Measurements from ENCODE around the gene SPATA33.
"Not testable (repeated sequence)": the region's sequence is repeated elsewhere in the genome, so short reads cannot be mapped to it uniquely, and the experiment has no call there.

SPATA33 gene

DNA sequence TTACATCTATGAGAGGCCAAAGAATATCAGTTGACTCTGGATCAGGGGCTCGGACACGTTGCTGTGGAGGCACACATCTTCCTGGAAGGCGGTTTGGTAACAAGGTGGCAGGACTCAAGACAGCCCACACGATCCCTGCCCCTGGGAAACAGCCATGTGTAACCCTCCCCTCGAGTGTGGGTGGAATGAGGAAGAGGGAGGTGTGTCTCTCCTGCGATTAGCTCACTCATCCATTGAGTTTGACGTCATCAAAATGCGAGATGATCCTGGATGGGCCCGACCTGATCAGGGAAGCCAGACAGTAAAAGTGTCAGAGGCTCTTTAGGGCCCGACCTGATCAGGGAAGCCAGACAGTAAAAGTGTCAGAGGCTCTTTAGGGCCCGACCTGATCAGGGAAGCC, 6.6 kb downstream of the SPATA33 start:
- DNase-seq (ENCODE audit: low read depth): not testable (repeated sequence)

DNA sequence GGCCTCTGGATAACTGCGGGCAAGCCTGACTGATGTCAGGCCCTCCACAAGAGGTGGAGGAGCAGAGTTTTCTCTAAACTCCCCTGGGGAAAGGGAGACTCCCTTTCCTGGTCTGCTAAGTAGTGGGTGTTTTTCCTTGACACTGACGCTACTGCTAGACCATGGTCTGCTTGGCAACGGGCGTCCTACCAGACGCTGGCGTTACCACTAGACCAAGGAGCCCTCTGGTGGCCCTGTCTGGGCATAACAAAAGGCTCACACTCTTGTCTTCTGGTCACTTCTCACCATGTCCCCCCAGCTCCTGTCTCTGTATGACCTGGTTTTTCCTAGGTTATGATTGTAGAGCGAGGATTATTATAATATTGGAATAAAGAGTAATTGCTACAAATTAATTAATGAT, 9.4 kb downstream of the SPATA33 start:
- DNase-seq (ENCODE audit: low read depth): not testable (repeated sequence)

DNA sequence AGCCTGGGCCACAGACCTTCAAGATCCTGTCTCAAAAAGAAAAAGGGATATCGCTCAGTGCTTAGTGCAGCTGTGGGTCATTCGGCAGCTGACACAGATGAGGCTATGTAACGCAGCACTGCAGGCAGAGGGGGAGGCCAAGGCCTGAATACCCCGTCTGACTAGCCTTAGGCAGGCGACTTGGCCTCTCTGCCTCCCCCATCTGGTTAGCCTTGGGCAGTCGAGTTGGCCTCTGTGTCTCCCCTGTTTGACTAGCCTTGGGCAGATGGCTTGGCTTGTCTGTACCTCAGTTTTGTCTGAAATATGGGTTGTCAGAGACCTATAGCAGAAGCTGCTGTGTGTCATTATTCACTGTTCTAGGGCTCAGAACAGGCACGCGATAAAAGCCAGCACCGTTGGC, 10.0 kb downstream of the SPATA33 start:
- no peak for DNase-seq (ENCODE audit: low read depth)

- no peak for DNase-seq (ENCODE audit: low read depth)
These were observed 11.1 kb downstream of the SPATA33 start for GRCh38 chr16:89668790-89669158.

- no peak for DNase-seq (ENCODE audit: low read depth)
These were observed 12.1 kb downstream of the SPATA33 start for GRCh38 chr16:89669755-89670154.

- DNase-seq (ENCODE audit: low read depth): no peak
These were observed 13.1 kb downstream of the SPATA33 start for GRCh38 chr16:89670496-89671431.

GRCh38 chr16:89671565-89671964, 13.9 kb downstream of the SPATA33 start:
- DNase-seq (ENCODE audit: low read depth): not testable (repeated sequence)

- no peak for DNase-seq (ENCODE audit: low read depth)
These were observed 14.7 kb downstream of the SPATA33 start for GRCh38 chr16:89672177-89672941.

DNA sequence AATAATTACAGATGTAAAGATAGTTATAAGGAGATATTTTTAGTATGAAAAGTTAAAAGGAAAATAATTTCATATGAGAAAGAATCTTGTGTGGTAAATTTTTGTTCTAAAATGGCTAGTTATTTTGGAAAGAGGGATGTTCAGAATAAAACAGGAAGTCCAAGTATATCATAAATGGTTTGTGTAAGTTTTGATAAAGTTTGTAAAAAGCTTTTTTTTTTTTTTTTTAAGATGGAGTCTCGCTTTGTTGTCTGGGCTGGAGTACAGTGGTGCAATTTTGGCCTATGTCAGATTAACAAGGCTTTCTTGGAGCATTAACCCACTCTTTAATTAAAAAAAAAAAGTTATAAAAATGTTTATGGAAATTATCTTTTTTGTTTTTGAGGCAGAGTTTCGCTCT, 20.6 kb downstream of the SPATA33 start:
- DNase-seq (ENCODE audit: low read depth): no peak

DNA sequence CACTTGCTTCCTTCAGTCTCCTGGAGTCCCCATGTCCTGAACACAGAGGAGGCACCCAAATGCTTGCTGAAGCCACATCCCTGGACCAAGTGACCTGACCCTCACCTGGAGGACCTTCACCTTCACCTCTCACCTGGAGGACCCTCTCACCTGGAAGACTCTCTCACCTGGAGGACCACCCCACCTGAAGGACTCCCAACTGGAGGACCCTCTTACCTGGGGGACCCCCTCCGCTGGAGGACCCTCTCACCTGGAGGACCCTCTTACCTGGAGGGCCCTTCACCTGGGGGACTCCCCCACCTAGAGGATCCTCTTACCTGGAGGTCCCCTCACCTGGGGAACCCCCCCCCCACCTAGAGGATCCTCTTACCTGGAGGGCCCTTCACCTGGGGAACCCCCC, 28.3 kb downstream of the SPATA33 start:
- DNase-seq (ENCODE audit: low read depth): no peak

GRCh38 chr16:89686520-89687091, 29.0 kb downstream of the SPATA33 start, which contains the start of gene CDK10:
Gene CDK10, plus strand, starts transcription at chr16:89686689. Its CDS starts 22 bp downstream, at chr16:89686711.
- peak; percentile 80 for DNase-seq (ENCODE audit: low read depth)

- DNase-seq (ENCODE audit: low read depth): no peak
These were observed 29.7 kb downstream of the SPATA33 start for GRCh38 chr16:89687092-89687940.

GRCh38 chr16:89688395-89688794, 30.8 kb downstream of the SPATA33 start:
- DNase-seq (ENCODE audit: low read depth): no peak

- DNase-seq (ENCODE audit: low read depth): no peak
These were observed 31.5 kb downstream of the SPATA33 start for GRCh38 chr16:89689142-89689541.

- DNase-seq (ENCODE audit: low read depth): not testable (repeated sequence)
These were observed 32.0 kb downstream of the SPATA33 start for GRCh38 chr16:89689621-89690020.

- no peak for DNase-seq (ENCODE audit: low read depth)
These were observed 32.8 kb downstream of the SPATA33 start for GRCh38 chr16:89690392-89690901.

DNA sequence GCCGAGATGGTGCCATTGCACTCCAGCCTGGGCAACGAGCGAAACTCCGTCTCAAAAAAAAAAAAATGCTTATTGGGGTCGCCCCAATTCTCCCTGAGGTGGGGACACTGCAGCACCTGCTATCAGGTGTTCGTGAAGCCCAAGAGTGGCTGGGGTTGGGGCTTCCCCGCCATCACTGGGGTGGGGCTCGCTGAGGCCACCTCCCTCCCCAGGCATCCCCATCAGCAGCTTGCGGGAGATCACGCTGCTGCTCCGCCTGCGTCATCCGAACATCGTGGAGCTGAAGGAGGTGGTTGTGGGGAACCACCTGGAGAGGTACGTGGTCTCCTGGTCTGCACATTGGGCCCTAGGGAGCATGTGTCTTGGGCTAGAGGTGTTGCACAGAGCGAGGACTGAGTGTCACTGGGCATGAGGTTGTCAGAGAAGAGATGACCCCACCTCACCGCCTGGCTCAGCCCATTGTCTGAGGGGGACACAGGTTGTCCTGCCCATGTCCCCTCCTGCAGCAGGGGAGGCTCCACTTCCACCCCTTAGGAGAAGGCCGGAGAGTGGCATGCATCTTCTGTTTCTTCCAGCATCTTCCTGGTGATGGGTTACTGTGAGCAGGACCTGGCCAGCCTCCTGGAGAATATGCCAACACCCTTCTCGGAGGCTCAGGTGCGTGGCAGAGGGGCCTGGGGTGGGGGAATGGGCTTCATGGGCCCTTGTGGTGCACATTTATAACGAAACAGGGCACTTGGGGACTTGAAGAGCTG, 33.8 kb downstream of the SPATA33 start:
- DNase-seq (ENCODE audit: low read depth): no peak

DNA sequence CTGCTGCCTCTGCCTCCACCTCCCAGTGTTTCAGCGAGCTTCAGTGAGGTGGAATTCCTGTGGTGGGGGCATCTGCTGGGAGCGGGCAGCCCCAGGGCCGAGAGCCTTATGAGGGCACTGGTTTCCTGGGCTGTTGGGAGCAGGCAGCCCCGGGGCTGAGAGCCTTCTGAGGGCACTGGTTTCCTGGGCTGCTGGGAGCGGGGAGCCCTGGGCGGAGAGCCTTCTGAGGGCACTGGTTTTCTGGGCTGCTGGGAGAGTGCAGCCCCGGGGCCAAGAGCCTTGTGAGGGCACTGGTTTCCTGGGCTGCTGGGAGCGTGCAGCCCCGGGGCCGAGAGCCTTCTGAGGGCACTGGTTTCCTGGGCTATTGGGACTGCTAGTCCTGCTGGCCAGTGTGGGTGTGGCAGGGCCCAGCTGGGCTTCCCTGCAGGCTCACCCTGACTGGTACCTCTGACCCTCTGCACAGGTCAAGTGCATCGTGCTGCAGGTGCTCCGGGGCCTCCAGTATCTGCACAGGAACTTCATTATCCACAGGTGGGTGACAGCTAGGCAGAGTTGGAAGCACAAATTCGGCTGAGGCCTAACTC, 34.4 kb downstream of the SPATA33 start:
- no peak for DNase-seq (ENCODE audit: low read depth)

- no peak for DNase-seq (ENCODE audit: low read depth)
These were observed 35.7 kb downstream of the SPATA33 start for GRCh38 chr16:89693289-89693731.

Measured in activated gamma-delta T cell treated with anti-CD3 and anti-CD28 coated beads, Interleukin-2, amount 50 U/mL, for 16 hours (primary cell).